Adrenal gland (tissue), 5 donors: ENCODE measurements around the gene FAM43B.

Source experiments
- CTCF ChIP-seq, 6 experiments: fragments of 450-650 bp in 4 of 6; fragments of 200-600 bp in 2 of 6; sonication (generic) in 1 of 6; IDR thresholded peaks; 1 replicate in 5 of 6; 2 replicates in 1 of 6; pipeline versions ENCODE4 v1.5.1 to v1.8.0; 2016 to 2021; ENCODE audit warnings: antibody characterized with exemption in 6 of 6, mild to moderate bottlenecking in 2 of 6, moderate library complexity in 1 of 6
- POLR2A ChIP-seq, 2 donors: fragments of 450-650 bp; IDR thresholded peaks; one replicate each; pipeline ENCODE4 v1.6.1; 2017; ENCODE audit warnings: antibody characterized with exemption in 2 of 2, mild to moderate bottlenecking in 2 of 2, moderate library complexity in 1 of 2
- donor health status: DM: no; HTN: no; CAD: no.

GRCh38 chr1:20534659-20535417 lies 17.5 kb upstream of the FAM43B start:
- TF ChIP-seq CTCF (IDR thresholded peaks at IDR 0.05) (no peak), POLR2A (IDR thresholded peaks at IDR 0.05) (no peak)
